Inflammatory macrophage (primary cell): ENCODE data around the gene KLHL17.
"Not testable (repeated sequence)": the region's sequence is repeated elsewhere in the genome, so short reads cannot be mapped to it uniquely, and the experiment has no call there.

Source experiments
- DNase-seq, 2 donors: peaks; one replicate each; pipeline ENCODE4 v3.0.0-alpha.2; 2020 to 2022

Gene KLHL17

GRCh38 chr1:1003618-1004419 lies 43.4 kb downstream of the KLHL17 start:
- DNase-seq: no peak

DNA sequence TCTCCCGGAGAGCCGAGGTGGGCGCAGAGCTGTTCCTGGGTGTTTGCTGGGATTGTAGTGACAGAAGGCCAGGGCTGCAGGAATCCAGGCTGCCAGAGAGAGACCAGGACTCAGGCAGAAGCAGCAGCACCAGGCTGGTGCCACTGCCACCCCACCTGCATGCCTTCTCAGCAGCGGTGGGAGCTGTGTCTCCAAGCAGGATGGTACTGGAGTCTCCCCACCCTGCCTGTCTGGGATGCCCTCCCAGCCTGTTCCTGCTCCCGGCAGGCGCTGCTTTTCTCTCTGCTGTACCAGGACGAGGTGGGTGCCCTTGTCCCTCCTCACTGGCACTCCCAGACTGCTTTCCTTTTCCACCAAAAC lies 44.0 kb downstream of the KLHL17 start:
- DNase-seq: no peak

DNA sequence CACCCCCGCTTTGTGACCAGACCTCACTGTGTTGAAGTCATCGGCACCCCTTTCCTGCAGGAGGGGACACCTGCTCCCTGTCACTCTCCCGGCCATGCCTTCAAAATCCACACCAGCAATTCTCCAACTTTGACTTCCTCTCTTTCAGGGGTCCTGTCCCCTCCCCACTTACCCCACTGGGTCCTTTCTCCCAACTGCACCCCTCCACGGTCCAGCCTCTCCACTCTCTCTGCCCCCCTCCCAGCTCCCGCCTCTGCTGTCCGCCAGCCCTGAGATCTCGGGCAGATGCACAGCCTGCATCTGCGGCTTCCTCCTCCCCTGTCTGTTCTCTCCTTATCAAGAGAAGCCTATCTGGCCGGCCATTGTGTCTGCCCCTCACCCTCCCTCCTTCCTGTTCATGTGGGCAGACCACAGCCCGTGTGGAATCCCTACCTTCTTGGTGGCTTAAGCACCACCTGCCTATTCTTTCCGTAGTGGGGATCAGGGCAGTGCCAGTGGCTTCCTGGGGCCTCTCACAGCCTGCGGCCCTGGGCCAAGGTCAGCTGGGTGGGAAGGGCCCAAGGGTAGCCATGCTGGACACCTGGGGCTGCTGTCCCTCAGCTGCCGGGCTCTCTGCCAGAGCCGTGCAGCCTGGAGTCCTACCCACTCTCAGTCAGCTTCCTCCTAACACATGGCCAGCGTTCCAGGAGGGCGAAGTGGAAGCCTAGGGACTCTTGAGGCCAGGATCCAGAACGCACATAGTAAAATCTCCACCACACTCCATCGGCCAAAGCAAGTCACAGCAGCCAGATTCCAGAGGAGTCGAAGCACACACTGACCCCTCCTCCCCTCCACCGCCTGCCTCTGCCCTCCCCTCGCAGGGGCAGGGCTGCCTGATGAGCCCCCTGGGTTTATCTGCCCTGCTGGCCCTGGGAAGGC lies 44.7 kb downstream of the KLHL17 start:
- DNase-seq: peak; percentile 19 to 54

DNA sequence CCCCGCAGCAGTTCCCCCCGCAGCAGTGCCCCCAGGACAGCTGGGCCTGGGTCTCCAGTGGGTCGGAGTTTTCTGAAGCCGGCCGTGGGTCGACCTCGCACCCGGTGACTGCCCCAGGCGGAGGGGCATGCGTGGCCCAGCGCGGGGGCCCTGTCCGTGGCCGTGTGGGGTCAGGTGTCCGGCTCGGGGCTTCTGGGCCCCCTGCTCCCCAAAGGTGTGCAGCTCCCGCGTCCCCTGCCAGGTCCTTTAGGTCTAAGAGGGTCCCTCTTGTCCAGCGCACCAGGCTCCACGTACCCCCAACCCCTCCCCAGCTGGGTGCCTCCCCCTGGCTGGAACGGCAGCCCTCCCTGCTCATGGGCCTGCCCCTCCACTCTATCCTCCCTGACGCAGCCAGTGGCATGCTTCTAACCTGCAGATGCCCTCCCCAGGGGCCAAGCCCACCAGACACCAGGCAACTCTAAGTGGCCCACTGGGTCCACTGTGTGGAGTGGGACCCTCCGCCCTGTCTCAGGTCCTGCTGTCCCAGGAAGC lies 45.5 kb downstream of the KLHL17 start:
- DNase-seq: no peak

DNA sequence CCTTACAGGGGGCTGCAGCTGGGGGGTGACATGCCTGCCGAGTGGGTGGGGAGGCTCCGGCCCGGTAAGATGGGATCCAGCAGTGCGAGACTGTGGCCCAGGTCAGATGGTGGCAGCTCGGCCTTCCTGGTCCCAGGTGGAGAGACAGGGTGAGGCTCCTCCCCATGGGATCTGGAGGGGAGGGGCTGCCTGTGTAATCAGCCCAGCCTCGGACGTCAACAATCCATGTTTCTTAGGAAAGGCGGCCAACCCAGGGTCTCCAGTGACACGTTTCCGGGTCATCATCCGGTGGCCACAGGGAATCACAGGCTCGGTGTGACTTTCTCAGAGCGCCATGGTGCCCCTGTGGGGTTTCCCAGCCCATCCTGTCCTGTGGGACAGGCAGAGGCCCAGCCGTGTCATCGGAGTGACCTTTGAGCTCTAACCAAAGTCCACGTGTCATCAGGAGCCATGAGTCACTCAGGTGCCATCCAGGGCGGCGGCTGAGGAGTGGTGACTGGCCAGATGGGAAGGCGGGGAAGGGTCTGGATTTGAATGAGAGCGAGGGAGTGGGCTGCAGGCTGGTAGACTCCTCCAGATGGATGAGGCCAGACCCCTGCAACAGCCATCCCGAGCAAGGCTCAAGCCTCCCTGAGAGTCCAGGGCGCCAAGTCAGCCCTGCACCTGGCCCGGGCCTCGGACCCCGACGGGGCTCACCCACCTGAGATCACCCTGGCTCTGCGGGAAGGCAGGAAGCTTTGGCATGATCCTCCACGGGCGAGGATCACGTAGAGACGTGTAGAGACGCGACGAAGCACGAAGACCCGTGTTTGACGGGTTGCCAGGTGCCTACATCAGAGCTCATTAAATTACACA lies 46.1 kb downstream of the KLHL17 start:
- no peak for DNase-seq

- DNase-seq: not testable (repeated sequence)
These were observed 49.7 kb downstream of the KLHL17 start for GRCh38 chr1:1010131-1010530.

DNA sequence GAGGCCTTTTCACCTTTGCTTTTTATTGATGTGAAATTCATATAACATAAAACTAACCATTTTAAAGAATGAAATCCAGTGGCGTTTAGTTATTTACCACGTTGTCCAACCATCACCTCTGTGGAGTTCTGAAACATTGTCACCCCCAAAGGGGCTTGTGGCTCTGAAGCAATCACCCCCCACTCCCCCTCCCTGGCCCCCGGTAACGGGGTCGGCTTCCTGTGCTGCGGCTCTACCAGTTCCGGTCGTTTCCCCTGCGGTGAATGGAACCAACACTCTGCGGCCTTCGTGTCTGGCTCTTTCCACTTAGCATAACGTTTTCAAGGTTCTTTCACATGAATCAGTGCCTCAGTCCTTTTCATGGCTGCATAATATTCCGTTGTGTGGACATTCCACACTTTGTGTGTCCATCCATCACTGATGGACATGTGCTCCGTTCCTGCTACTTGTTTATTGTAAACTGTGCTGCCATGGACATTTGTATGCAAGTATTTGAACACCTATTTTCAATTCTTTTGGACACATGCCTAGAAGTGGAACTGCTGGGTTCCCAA lies 51.1 kb downstream of the KLHL17 start:
- no peak for DNase-seq

DNA sequence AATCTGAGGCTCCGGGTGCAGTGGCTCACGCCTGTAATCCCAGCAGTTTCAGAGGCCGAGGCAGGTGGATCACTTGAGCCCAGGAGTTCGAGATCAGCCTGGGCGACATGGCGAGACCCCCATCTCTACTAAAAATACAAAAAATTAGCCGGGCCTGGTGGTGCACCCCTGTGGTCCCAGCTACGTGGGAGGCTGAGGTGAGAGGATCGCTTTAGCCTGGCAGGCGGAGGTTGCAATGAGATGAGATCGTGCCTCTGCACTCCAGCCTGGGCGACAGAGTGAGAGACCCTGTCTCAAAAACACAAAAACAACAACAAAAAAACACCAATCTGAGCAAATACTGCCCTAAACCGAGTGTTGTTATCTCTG lies 52.3 kb downstream of the KLHL17 start:
- not testable (repeated sequence) for DNase-seq

- peak; percentile 83 to 90 for DNase-seq
These were observed 52.9 kb downstream of the KLHL17 start, which contains the start of gene ISG15 for GRCh38 chr1:1013105-1013921. TSS of gene ISG15 (plus strand) at chr1:1013497. CDS start at chr1:1013574, 77 bp downstream.

DNA sequence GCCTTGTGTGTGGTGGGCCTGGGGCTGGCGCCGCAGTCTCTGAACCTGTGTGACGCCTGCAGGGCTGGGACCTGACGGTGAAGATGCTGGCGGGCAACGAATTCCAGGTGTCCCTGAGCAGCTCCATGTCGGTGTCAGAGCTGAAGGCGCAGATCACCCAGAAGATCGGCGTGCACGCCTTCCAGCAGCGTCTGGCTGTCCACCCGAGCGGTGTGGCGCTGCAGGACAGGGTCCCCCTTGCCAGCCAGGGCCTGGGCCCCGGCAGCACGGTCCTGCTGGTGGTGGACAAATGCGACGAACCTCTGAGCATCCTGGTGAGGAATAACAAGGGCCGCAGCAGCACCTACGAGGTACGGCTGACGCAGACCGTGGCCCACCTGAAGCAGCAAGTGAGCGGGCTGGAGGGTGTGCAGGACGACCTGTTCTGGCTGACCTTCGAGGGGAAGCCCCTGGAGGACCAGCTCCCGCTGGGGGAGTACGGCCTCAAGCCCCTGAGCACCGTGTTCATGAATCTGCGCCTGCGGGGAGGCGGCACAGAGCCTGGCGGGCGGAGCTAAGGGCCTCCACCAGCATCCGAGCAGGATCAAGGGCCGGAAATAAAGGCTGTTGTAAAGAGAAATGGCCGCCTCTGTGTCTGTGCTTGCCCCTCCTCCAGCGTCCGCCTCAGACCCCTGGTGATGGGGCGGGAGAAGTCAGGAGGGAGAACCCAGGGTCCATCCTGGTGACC lies 53.7 kb downstream of the KLHL17 start:
- DNase-seq: no peak

DNA sequence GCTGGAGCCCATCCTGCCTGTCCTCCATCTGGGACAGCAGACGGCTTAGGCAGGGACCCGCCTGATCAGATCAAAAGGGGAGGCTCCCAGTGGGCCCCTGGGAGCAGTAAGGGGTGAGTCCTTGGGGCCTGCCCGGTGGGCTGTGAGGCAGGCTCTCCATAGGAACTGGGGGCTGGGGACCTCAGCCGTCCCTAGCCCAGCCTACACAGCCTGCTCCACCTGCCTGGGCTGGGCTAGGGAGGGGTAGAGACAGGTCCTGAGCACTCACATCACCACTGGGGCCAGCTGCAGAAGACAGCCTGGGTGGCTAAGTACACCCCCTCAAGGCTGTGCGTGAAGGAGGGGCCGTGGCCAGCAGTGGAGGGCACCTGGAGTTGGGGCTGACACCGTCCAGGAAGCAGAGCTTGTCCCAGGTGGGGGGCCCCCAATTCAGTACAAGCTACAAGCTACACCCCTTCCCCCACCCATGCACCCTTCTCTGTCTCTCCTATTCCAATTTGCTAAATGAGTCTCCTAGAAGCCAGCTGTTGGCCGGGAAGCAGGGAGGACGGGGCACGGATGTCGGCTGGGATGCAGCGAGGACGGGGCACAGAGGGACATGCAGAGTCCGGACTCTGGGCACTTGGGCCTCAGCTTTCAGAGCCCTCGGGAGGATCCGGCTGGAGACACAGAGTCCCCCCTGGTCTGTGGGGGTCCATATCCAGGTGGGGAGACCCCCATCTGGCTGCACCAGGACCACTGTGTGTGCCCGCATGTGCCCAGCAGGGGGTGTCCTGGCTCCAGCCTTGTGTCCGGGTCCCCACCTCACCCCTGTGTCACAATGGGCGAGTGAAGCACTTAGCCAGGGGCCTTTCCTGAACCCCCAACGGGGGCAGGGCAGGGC lies 54.7 kb downstream of the KLHL17 start:
- DNase-seq: no peak
